ENCODE measurements around the gene TTBK1.

GRCh38 chr6:43265564-43265963 is 22.3 kb downstream of the TTBK1 start:
- TF ChIP-seq MAX (CRISPR knock-in tag; IDR thresholded peaks at IDR 0.05) (no peak), IRF1 (CRISPR knock-in tag; IDR thresholded peaks at IDR 0.05) (no peak)

Measured in WTC11 (cell line).